ENCODE results near the gene CNTN2. TPM values are rescaled to one million over a fixed set of nuclear protein-coding genes. Genes with fewer than 3 reads are reported as not detected.

The CNTN2 gene
- total RNA-seq, 2 experiments from 2014 or later: not detected

DNA sequence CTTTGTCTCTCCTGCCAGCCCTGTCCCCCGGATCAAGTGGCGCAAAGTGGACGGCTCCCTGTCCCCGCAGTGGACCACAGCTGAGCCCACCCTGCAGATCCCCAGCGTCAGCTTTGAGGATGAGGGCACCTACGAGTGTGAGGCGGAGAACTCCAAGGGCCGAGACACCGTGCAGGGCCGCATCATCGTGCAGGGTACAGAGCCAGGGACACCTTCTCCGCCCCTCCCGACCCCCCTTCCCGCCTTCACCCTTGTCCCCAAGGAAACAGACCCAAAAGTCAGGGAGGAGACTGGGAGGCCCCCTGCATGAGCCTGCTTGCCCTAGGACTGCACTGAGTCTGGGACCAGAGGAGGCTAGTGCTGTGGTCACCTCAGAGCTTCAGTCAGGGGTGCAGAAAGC, 18.2 kb downstream of the CNTN2 start:
- Mint-ChIP-seq H3K27me3 (no peaks in the 10 kb centered on the region), H3K4me3 (no peak overlapping the region), H3K36me3 (no peaks in the 10 kb centered on the region), H3K4me1 (ENCODE audit: low read depth) (no peaks in the 10 kb centered on the region), H3K9me3 (no peaks in the 10 kb centered on the region), H3K27ac (no peak overlapping the region)
- intact Hi-C loops (cut with micrococcal nuclease): loop anchor here (1.0 kb wide), 2 partner anchors 72 to 195 kb away; no protein-coding TSS in a partner anchor
- ChIA-PET CTCF (interaction anchor here (0.6 to 3.9 kb wide), 51 partner anchors 9 to 719 kb away, joined by 3 to 107 read pairs (median 5); partner anchors contain the start of gene RBBP5), POLR2A (interaction anchor here (0.6 kb wide), 1 partner anchor 80 kb away, joined by 3 read pairs; no protein-coding TSS in a partner anchor)
- no peak for DNase-seq

DNA sequence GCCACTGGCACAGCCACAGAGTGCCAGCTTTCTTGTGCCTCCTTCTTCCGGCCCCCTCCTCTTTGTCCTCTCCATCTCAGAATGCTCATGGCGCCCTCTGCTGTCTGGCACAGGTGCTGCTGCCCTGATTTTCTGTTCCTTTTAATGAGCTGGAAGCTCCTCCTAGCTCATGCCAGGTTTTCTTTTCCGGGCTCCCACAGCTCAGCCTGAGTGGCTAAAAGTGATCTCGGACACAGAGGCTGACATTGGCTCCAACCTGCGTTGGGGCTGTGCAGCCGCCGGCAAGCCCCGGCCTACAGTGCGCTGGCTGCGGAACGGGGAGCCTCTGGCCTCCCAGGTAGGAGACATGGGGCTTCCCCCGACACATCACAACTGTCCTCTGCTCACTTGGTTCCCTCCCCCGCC, 18.7 kb downstream of the CNTN2 start:
- no peaks in the 10 kb centered on the region for H3K9me3 Mint-ChIP-seq
- no peaks in the 10 kb centered on the region for H3K27me3 Mint-ChIP-seq
- no peak overlapping the region for H3K4me3 Mint-ChIP-seq
- no peaks in the 10 kb centered on the region for H3K36me3 Mint-ChIP-seq
- H3K4me1 Mint-ChIP-seq (ENCODE audit: low read depth): no peaks in the 10 kb centered on the region
- intact Hi-C loops (cut with micrococcal nuclease): loop anchor here (1.0 kb wide), 2 partner anchors 72 to 195 kb away; no protein-coding TSS in a partner anchor
- DNase-seq: peak; percentile 82
- ChIA-PET CTCF (interaction anchor here (0.6 to 3.9 kb wide), 60 partner anchors 9 to 1079 kb away, joined by 3 to 107 read pairs (median 5); partner anchors contain the start of genes RBBP5 and TMCC2), POLR2A (interaction anchor here (0.6 kb wide), 1 partner anchor 80 kb away, joined by 3 read pairs; no protein-coding TSS in a partner anchor)
- no peak overlapping the region for H3K27ac Mint-ChIP-seq

DNA sequence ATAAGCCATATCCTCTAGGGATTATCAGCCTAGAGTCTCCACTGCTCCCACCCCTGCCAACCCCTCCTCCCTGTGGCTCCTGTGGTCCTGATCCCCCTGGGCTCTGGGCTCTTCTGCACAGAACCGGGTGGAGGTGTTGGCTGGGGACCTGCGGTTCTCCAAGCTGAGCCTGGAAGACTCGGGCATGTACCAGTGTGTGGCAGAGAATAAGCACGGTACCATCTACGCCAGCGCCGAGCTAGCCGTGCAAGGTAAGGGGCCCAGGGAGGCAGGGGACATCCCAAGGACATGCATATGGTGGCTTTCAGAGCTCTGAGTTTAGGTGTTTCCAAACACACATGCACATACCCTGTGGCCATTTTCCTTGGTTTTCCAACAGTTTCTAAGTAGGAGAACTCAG, 19.3 kb downstream of the CNTN2 start:
- Mint-ChIP-seq H3K9me3 (no peaks in the 10 kb centered on the region), H3K4me1 (ENCODE audit: low read depth) (no peaks in the 10 kb centered on the region), H3K36me3 (no peaks in the 10 kb centered on the region), H3K4me3 (no peak overlapping the region), H3K27me3 (no peaks in the 10 kb centered on the region), H3K27ac (no peak overlapping the region)
- ChIA-PET CTCF (interaction anchor here (0.6 to 3.9 kb wide), 24 partner anchors 11 to 423 kb away, joined by 3 to 107 read pairs (median 6); no protein-coding TSS in a partner anchor), POLR2A (no interaction called here)
- no peak for DNase-seq
- intact Hi-C loops (cut with micrococcal nuclease): no loop called here

DNA sequence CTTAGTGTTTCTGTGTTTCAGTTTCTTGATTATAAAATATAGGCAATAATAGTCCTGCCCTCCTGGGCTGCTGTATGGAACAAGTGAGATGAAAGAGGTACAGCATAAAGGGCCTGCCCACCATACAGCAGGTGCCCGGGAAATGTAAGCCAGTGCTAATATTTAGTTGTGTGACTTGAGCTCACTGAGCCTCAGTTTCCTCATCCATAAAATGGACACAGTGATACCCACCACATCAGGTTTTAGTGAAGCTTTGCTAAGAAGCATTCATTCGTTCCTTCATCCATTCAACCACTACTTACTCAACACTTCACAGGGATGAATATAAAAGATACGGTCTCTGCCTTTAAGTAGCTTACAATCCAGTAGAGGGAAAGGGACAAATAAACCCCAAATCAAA, 19.9 kb downstream of the CNTN2 start:
- Mint-ChIP-seq H3K9me3 (no peaks in the 10 kb centered on the region), H3K4me1 (ENCODE audit: low read depth) (no peaks in the 10 kb centered on the region), H3K36me3 (no peaks in the 10 kb centered on the region), H3K4me3 (no peak overlapping the region), H3K27ac (no peak overlapping the region), H3K27me3 (no peaks in the 10 kb centered on the region)
- ChIA-PET CTCF (interaction anchor here (0.8 to 3.9 kb wide), 8 partner anchors 10 to 196 kb away, joined by 3 to 107 read pairs (median 16); no protein-coding TSS in a partner anchor), POLR2A (no interaction called here)
- no peak for DNase-seq
- intact Hi-C loops (cut with micrococcal nuclease): no loop called here

DNA sequence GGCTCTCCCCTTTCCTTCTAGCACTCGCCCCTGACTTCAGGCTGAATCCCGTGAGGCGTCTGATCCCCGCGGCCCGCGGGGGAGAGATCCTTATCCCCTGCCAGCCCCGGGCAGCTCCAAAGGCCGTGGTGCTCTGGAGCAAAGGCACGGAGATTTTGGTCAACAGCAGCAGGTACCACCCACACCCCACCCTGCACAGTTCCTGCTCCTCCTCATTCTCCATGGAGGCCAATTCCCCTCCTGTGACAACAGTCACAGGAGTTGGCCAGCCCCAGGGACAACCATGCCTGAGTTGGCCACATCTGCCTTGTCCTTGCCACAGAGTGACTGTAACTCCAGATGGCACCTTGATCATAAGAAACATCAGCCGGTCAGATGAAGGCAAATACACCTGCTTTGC, 21.3 kb downstream of the CNTN2 start:
- Mint-ChIP-seq H3K27me3 (no peaks in the 10 kb centered on the region), H3K36me3 (no peaks in the 10 kb centered on the region), H3K9me3 (no peaks in the 10 kb centered on the region), H3K4me1 (ENCODE audit: low read depth) (no peaks in the 10 kb centered on the region), H3K4me3 (no peak overlapping the region), H3K27ac (no peak overlapping the region)
- ChIA-PET CTCF (interaction anchor here (3.9 kb wide), 1 partner anchor 74 kb away, joined by 107 read pairs; no protein-coding TSS in a partner anchor), POLR2A (no interaction called here)
- intact Hi-C loops (cut with micrococcal nuclease): no loop called here
- DNase-seq: no peak

GRCh38 chr1:205064741-205065316, 21.8 kb downstream of the CNTN2 start:
- no peak overlapping the region for H3K4me3 Mint-ChIP-seq
- ChIA-PET POLR2A (no interaction called here), CTCF (no interaction called here)
- no peaks in the 10 kb centered on the region for H3K36me3 Mint-ChIP-seq
- no peaks in the 10 kb centered on the region for H3K9me3 Mint-ChIP-seq
- intact Hi-C loops (cut with micrococcal nuclease): no loop called here
- H3K27me3 Mint-ChIP-seq: no peaks in the 10 kb centered on the region
- no peak for DNase-seq
- no peak overlapping the region for H3K27ac Mint-ChIP-seq
- no peaks in the 10 kb centered on the region for H3K4me1 Mint-ChIP-seq (ENCODE audit: low read depth)

GRCh38 chr1:205065666-205066065, 22.7 kb downstream of the CNTN2 start:
- Mint-ChIP-seq H3K27ac (no peak overlapping the region), H3K4me1 (ENCODE audit: low read depth) (no peaks in the 10 kb centered on the region), H3K4me3 (no peak overlapping the region), H3K9me3 (no peaks in the 10 kb centered on the region), H3K36me3 (no peaks in the 10 kb centered on the region), H3K27me3 (no peaks in the 10 kb centered on the region)
- DNase-seq: no peak
- intact Hi-C loops (cut with micrococcal nuclease): no loop called here
- ChIA-PET CTCF (interaction anchor here (1.0 kb wide), 1 partner anchor 76 kb away, joined by 3 read pairs; no protein-coding TSS in a partner anchor), POLR2A (no interaction called here)

DNA sequence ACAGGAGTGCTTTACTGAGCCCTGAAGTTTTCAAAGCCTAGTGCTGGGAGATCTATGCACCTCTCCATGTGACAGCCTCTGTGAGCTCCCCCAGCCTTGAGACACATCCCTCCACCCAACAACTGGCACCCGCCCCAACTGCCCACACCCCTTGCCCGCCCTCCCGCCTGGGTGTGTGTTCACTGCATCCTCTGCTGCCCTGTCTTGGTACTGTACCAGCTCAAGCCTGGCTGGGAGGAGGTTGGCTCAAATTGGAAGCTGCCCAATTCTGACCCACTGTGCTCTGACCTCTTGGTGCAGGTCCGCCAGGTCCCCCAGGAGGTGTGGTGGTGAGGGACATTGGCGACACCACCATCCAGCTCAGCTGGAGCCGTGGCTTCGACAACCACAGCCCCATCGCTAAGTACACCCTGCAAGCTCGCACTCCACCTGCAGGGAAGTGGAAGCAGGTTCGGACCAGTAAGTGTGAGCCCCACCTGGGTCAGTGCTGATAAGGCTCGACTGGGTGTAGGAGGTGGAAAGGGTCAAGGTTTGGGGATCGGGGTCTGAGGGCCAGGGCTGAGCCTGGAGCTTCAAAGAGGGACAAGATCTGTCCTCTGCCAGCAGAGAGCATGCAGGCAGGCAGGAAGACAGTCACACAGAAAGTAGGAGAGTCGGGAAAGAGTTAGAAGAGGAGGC, 23.3 kb downstream of the CNTN2 start:
- intact Hi-C loops (cut with micrococcal nuclease): no loop called here
- H3K4me1 Mint-ChIP-seq (ENCODE audit: low read depth): no peaks in the 10 kb centered on the region
- no peak overlapping the region for H3K4me3 Mint-ChIP-seq
- no peak for DNase-seq
- H3K27ac Mint-ChIP-seq: no peak overlapping the region
- H3K27me3 Mint-ChIP-seq: no peaks in the 10 kb centered on the region
- CTCF ChIA-PET: interaction anchor here (1.0 kb wide), 1 partner anchor 75 kb away, joined by 3 read pairs; no protein-coding TSS in a partner anchor
- POLR2A ChIA-PET: no interaction called here
- H3K36me3 Mint-ChIP-seq: no peaks in the 10 kb centered on the region
- H3K9me3 Mint-ChIP-seq: no peaks in the 10 kb centered on the region

GRCh38 chr1:205067031-205067430, 24.0 kb downstream of the CNTN2 start:
- Mint-ChIP-seq H3K27ac (no peak overlapping the region), H3K27me3 (no peaks in the 10 kb centered on the region), H3K4me1 (ENCODE audit: low read depth) (no peaks in the 10 kb centered on the region), H3K9me3 (no peaks in the 10 kb centered on the region), H3K36me3 (no peaks in the 10 kb centered on the region), H3K4me3 (no peak overlapping the region)
- ChIA-PET POLR2A (no interaction called here), CTCF (no interaction called here)
- intact Hi-C loops (cut with micrococcal nuclease): no loop called here
- no peak for DNase-seq

DNA sequence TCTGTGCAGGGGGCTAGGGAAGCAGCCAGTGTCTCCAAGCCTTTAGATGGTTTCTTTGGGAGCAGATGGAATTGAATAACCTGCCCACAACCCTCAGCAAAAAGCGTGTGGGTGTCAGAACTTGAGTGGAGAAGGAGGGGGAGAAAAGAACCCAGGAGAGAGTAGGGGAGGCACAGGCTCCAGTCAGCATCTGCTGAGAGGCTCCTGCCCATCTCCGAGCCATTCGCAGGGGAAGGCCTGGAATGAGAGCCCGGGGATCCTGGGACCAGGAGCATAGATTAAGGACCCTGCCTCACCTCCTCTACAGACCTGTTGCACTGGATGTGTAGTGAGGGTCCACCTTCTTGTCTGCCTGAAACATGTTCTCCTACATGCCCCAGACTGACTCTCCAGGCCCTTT, 25.0 kb downstream of the CNTN2 start:
- no peaks in the 10 kb centered on the region for H3K36me3 Mint-ChIP-seq
- DNase-seq: no peak
- intact Hi-C loops (cut with micrococcal nuclease): no loop called here
- no peak overlapping the region for H3K27ac Mint-ChIP-seq
- POLR2A ChIA-PET: no interaction called here
- H3K9me3 Mint-ChIP-seq: no peaks in the 10 kb centered on the region
- H3K4me3 Mint-ChIP-seq: no peak overlapping the region
- CTCF ChIA-PET: no interaction called here
- no peaks in the 10 kb centered on the region for H3K27me3 Mint-ChIP-seq
- no peaks in the 10 kb centered on the region for H3K4me1 Mint-ChIP-seq (ENCODE audit: low read depth)

DNA sequence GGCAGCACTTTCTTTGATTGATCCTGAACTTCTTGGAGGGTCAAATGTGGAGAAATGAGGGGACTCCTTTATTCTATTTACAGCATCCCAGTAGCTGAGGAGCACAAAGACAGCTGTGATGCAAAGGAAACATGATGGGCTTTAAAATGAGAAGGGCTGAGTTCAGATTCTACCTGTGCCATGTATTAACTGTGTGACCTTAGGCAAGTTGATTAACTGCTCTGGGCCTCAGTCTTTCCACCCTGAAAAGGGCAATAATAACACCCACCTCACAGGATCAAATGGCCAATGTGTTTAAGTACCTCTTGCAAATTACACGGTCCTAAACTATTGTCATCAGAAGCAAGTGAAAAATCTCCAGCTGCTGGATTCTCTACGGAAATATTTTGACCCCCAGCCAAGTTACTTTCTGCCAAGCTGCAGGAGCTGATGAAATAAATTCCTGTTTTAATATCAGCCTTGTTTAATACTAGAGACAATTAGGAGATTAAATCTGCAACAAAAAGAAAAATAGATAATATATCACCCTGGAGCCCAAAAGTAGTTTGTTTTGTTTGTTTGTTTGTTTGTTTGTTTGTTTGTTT, 25.5 kb downstream of the CNTN2 start:
- DNase-seq: no peak
- no peaks in the 10 kb centered on the region for H3K9me3 Mint-ChIP-seq
- no peak overlapping the region for H3K4me3 Mint-ChIP-seq
- no peak overlapping the region for H3K27ac Mint-ChIP-seq
- no peaks in the 10 kb centered on the region for H3K36me3 Mint-ChIP-seq
- intact Hi-C loops (cut with micrococcal nuclease): no loop called here
- no peaks in the 10 kb centered on the region for H3K27me3 Mint-ChIP-seq
- ChIA-PET POLR2A (no interaction called here), CTCF (no interaction called here)
- no peaks in the 10 kb centered on the region for H3K4me1 Mint-ChIP-seq (ENCODE audit: low read depth)

- POLR2A ChIA-PET: no interaction called here
- intact Hi-C loops (cut with micrococcal nuclease): no loop called here
- DNase-seq: no peak
- H3K9me3 Mint-ChIP-seq: no peaks in the 10 kb centered on the region
- H3K4me1 Mint-ChIP-seq (ENCODE audit: low read depth): no peaks in the 10 kb centered on the region
- H3K27ac Mint-ChIP-seq: no peak overlapping the region
- CTCF ChIA-PET: interaction anchor here (7.0 kb wide), 1 partner anchor 8 kb away, joined by 45 read pairs; no protein-coding TSS in a partner anchor
- H3K36me3 Mint-ChIP-seq: no peaks in the 10 kb centered on the region
- no peak overlapping the region for H3K4me3 Mint-ChIP-seq
- no peaks in the 10 kb centered on the region for H3K27me3 Mint-ChIP-seq
These were observed 26.5 kb downstream of the CNTN2 start for GRCh38 chr1:205069371-205070125.
